Stimulated activated CD8-positive, alpha-beta memory T cell treated with anti-CD3 and anti-CD28 coated beads, Interleukin-2, amount 100 ng/mL, for 1 hour (primary cell): ENCODE results near the gene DRAXIN.
A peak's percentile ranks its signal among the peaks of the same experiment; 100 is the strongest.

Experiments
- DNase-seq, 2 donors: peaks; one replicate each; pipeline ENCODE4 v3.0.0-alpha.2; 2020; ENCODE audit warnings: low read depth in 2 of 2

The DRAXIN gene

GRCh38 chr1:11684070-11684469 is 7.4 kb upstream of the DRAXIN start:
- no peak for DNase-seq

GRCh38 chr1:11685210-11685752 is 6.2 kb upstream of the DRAXIN start:
- DNase-seq = no peak

GRCh38 chr1:11688506-11688905 is 3.0 kb upstream of the DRAXIN start:
- DNase-seq = no peak

- DNase-seq = no peak
Measured at GRCh38 chr1:11690397-11691301, 861 bp upstream of the DRAXIN start.

GRCh38 chr1:11691928-11692711 is 610 bp downstream of the DRAXIN start:
- no peak for DNase-seq

- DNase-seq = peak; percentile 13 to 24
Measured at GRCh38 chr1:11693024-11693590, 1.6 kb downstream of the DRAXIN start.

GRCh38 chr1:11693917-11694316 is 2.4 kb downstream of the DRAXIN start:
- no peak for DNase-seq

GRCh38 chr1:11695861-11696260 is 4.4 kb downstream of the DRAXIN start:
- DNase-seq = no peak

GRCh38 chr1:11697188-11697892 is 5.8 kb downstream of the DRAXIN start:
- no peak for DNase-seq

- DNase-seq = no peak
Measured at GRCh38 chr1:11697893-11698210, 6.3 kb downstream of the DRAXIN start.

GRCh38 chr1:11700601-11701467 is 9.3 kb downstream of the DRAXIN start:
- no peak for DNase-seq

GRCh38 chr1:11701551-11701961 is 10.0 kb downstream of the DRAXIN start:
- no peak for DNase-seq

GRCh38 chr1:11701981-11702803 is 10.7 kb downstream of the DRAXIN start:
- DNase-seq = no peak

GRCh38 chr1:11703357-11704193 is 12.1 kb downstream of the DRAXIN start:
- DNase-seq = no peak

- DNase-seq = no peak
Measured at GRCh38 chr1:11704194-11704529, 12.7 kb downstream of the DRAXIN start.

GRCh38 chr1:11704691-11705475 is 13.4 kb downstream of the DRAXIN start:
- no peak for DNase-seq

- no peak for DNase-seq
Measured at GRCh38 chr1:11705596-11705995, 14.1 kb downstream of the DRAXIN start.

GRCh38 chr1:11706292-11706691 is 14.8 kb downstream of the DRAXIN start:
- no peak for DNase-seq
